ENCODE results near the gene COQ8B. TPM values are rescaled to one million over a fixed set of nuclear protein-coding genes. Genes with fewer than 3 reads are reported as not detected.

The COQ8B gene
- total RNA-seq, 1 donor: 29.5 TPM

GRCh38 chr19:40705950-40706619 lies 10.6 kb downstream of the COQ8B start:
- TF ChIP-seq CTCF (IDR thresholded peaks at IDR 0.05; ENCODE audit: insufficient read depth, low read length): no peak
- no peak overlapping the region for H3K4me3 ChIP-seq (ENCODE audit: low read depth, low read length)
- no peak for DNase-seq (ENCODE audit: low read depth)

- H3K4me3 ChIP-seq (ENCODE audit: low read depth, low read length): no peak overlapping the region
- no peak for TF ChIP-seq CTCF (IDR thresholded peaks at IDR 0.05; ENCODE audit: insufficient read depth, low read length)
- peak; percentile 29 for DNase-seq (ENCODE audit: low read depth)
Measured at GRCh38 chr19:40705362-40705651, 11.4 kb downstream of the COQ8B start.

GRCh38 chr19:40704491-40705361 lies 12.0 kb downstream of the COQ8B start:
- DNase-seq (ENCODE audit: low read depth): no peak
- no peak for TF ChIP-seq CTCF (IDR thresholded peaks at IDR 0.05; ENCODE audit: insufficient read depth, low read length)
- no peak overlapping the region for H3K4me3 ChIP-seq (ENCODE audit: low read depth, low read length)

GRCh38 chr19:40703029-40703755 lies 13.5 kb downstream of the COQ8B start:
- no peak for TF ChIP-seq CTCF (IDR thresholded peaks at IDR 0.05; ENCODE audit: insufficient read depth, low read length)
- no peak overlapping the region for H3K4me3 ChIP-seq (ENCODE audit: low read depth, low read length)
- DNase-seq (ENCODE audit: low read depth): no peak

GRCh38 chr19:40702337-40703012 lies 14.2 kb downstream of the COQ8B start:
- peak; percentile 62 for TF ChIP-seq CTCF (IDR thresholded peaks at IDR 0.05; ENCODE audit: insufficient read depth, low read length)
- no peak overlapping the region for H3K4me3 ChIP-seq (ENCODE audit: low read depth, low read length)
- peak; percentile 36 for DNase-seq (ENCODE audit: low read depth)

- TF ChIP-seq CTCF (IDR thresholded peaks at IDR 0.05; ENCODE audit: insufficient read depth, low read length): no peak
- DNase-seq (ENCODE audit: low read depth): no peak
- no peak overlapping the region for H3K4me3 ChIP-seq (ENCODE audit: low read depth, low read length)
Measured at GRCh38 chr19:40701758-40702157, 14.9 kb downstream of the COQ8B start.
